Osteoblast (primary cell): ENCODE measurements around the gene NOVA1. TPM values are rescaled to one million over a fixed set of nuclear protein-coding genes. Genes with fewer than 3 reads are reported as not detected.
A peak's percentile ranks its signal among the peaks of the same experiment; 100 is the strongest.

ENCODE experiments used
- DNase-seq: peaks from one replicate; pipeline ENCODE4 v3.0.0; 2011; ENCODE audit warnings: low spot score, mixed read lengths; ENCODE audit not compliant: insufficient read length; ENCODE audit errors: missing footprints
- H2AFZ ChIP-seq: 2 replicates; pipeline ENCODE4 v1.6.0; 2011; ENCODE audit warnings: mild to moderate bottlenecking, low read length
- H3K27ac ChIP-seq: 2 replicates; pipeline ENCODE4 v1.5.1; 2011; ENCODE audit warnings: mild to moderate bottlenecking, low read depth, low read length, moderate library complexity
- H3K27me3 ChIP-seq: 2 replicates; pipeline ENCODE4 v1.6.0; 2012; ENCODE audit warnings: mild to moderate bottlenecking, control low read depth, inconsistent platforms, low read length, moderate library complexity; ENCODE audit not compliant: insufficient read depth
- H3K36me3 ChIP-seq: 2 replicates; pipeline ENCODE4 v1.5.1; 2011; ENCODE audit warnings: mild to moderate bottlenecking, low read length, control low read depth, moderate library complexity; ENCODE audit not compliant: insufficient read depth
- H3K4me1 ChIP-seq: 2 replicates; pipeline ENCODE4 v1.5.1; 2011; ENCODE audit warnings: mild to moderate bottlenecking, low read length, control low read depth, moderate library complexity; ENCODE audit not compliant: insufficient read depth
- H3K4me2 ChIP-seq: 2 replicates; pipeline ENCODE4 v1.6.0; 2011; ENCODE audit warnings: mild to moderate bottlenecking, low read length; ENCODE audit not compliant: insufficient read depth
- H3K4me3 ChIP-seq: fragments of 200-600 bp; sonication (generic); 3 replicates; pipeline ENCODE4 v1.5.1; 2012; ENCODE audit warnings: mild to moderate bottlenecking, low read length, inconsistent platforms; ENCODE audit not compliant: insufficient read depth
- H3K79me2 ChIP-seq: 2 replicates; pipeline ENCODE4 v1.6.0; 2012; ENCODE audit warnings: mild to moderate bottlenecking, low read length, control low read depth, inconsistent platforms; ENCODE audit not compliant: insufficient read depth
- H3K9me3 ChIP-seq: 2 replicates; pipeline ENCODE4 v1.5.1; 2011; ENCODE audit warnings: low read depth, low read length, control low read depth
- H4K20me1 ChIP-seq: 2 replicates; pipeline ENCODE4 v1.6.0; 2012; ENCODE audit warnings: mild to moderate bottlenecking, low read length, control low read depth; ENCODE audit not compliant: insufficient read depth
- CTCF ChIP-seq: IDR thresholded peaks from 2 replicates; pipeline ENCODE4 v1.5.1; 2011; ENCODE audit warnings: mild to moderate bottlenecking, low read depth, low read length, moderate library complexity; ENCODE audit errors: extremely low read depth
- total RNA-seq: library from RNA; depleted of rRNA; stranded (reverse); fragments of >200 nt; gene quantifications from 2 replicates; pipeline ENCODE4 v1.2.3, GENCODE V29; 2012

The NOVA1 gene
- total RNA-seq, 1 donor, result 0.36 TPM

- TF ChIP-seq CTCF, result no peak
- peaks cover 10% of the 10 kb centered on the region for H3K27me3 ChIP-seq
- H3K4me1 ChIP-seq, result no peaks in the 10 kb centered on the region
- no peak for DNase-seq
- no peaks in the 10 kb centered on the region for H3K9me3 ChIP-seq
- no peaks in the 10 kb centered on the region for H3K36me3 ChIP-seq
- no peaks in the 10 kb centered on the region for H4K20me1 ChIP-seq
- H3K27ac ChIP-seq, result no peak overlapping the region
- no peak overlapping the region for H2AFZ ChIP-seq
- H3K4me2 ChIP-seq, result no peak overlapping the region
- H3K4me3 ChIP-seq, result no peak overlapping the region
- H3K79me2 ChIP-seq, result no peaks in the 10 kb centered on the region
Measured at GRCh38 chr14:26599291-26599690, 1.5 kb upstream of the NOVA1 start.

GRCh38 chr14:26598672-26599131 lies 869 bp upstream of the NOVA1 start:
- TF ChIP-seq CTCF, result no peak
- DNase-seq, result no peak
- Histone ChIP-seq H3K27ac (no peak overlapping the region), H3K4me1 (no peaks in the 10 kb centered on the region), H3K36me3 (no peaks in the 10 kb centered on the region), H4K20me1 (no peaks in the 10 kb centered on the region), H3K4me3 (no peak overlapping the region), H3K4me2 (peak overlapping the region; percentile 41), H2AFZ (no peak overlapping the region), H3K79me2 (no peaks in the 10 kb centered on the region), H3K27me3 (peaks cover 10% of the 10 kb centered on the region), H3K9me3 (no peaks in the 10 kb centered on the region)

GRCh38 chr14:26598081-26598671 lies 343 bp upstream of the NOVA1 start:
- H3K4me1 ChIP-seq, result no peaks in the 10 kb centered on the region

More at GRCh38 chr14:26598081-26598671, 343 bp upstream of the NOVA1 start:
- Histone ChIP-seq H2AFZ (no peak overlapping the region), H3K27ac (no peak overlapping the region), H3K27me3 (peaks cover 10% of the 10 kb centered on the region), H3K4me2 (peak overlapping the region; percentile 63), H3K36me3 (no peaks in the 10 kb centered on the region), H3K9me3 (no peaks in the 10 kb centered on the region), H4K20me1 (no peaks in the 10 kb centered on the region), H3K79me2 (no peaks in the 10 kb centered on the region), H3K4me3 (peak overlapping the region; percentile 53)
- TF ChIP-seq CTCF, result no peak
- peak; percentile 68 for DNase-seq
